Astrocyte of the cerebellum (primary cell): ENCODE results near the gene ELL.

Source experiments
- DNase-seq: peaks from one replicate; pipeline ENCODE4 v3.0.0-alpha.2; 2011; ENCODE audit warnings: low read depth
- H3K4me3 ChIP-seq: 2 replicates; pipeline ENCODE4 v1.5.1; 2011; ENCODE audit warnings: mild to moderate bottlenecking, low read depth, low read length, moderate library complexity
- CTCF ChIP-seq: IDR thresholded peaks from 2 replicates; pipeline ENCODE4 v1.5.1; 2012; ENCODE audit warnings: low read length, low read depth, moderate library complexity, mild to moderate bottlenecking; ENCODE audit errors: missing control alignments
- in situ Hi-C: cut with HindIII; loops from 2 replicates; pipeline ENCODE4 v1.10.0; 2017; ENCODE audit warnings: low sequenced_read_pairs

The ELL gene

GRCh38 chr19:18504886-18505610 lies 16.8 kb downstream of the ELL start:
- no peak for DNase-seq
- no peak overlapping the region for H3K4me3 ChIP-seq
- in situ Hi-C loops, result no loop called here
- no peak for TF ChIP-seq CTCF

GRCh38 chr19:18503971-18504885 lies 17.6 kb downstream of the ELL start:
- no peak overlapping the region for H3K4me3 ChIP-seq
- in situ Hi-C loops, result no loop called here
- DNase-seq, result no peak
- no peak for TF ChIP-seq CTCF

GRCh38 chr19:18503337-18503970 lies 18.4 kb downstream of the ELL start:
- no peak for TF ChIP-seq CTCF
- H3K4me3 ChIP-seq, result no peak overlapping the region
- in situ Hi-C loops, result no loop called here
- DNase-seq, result no peak

- DNase-seq, result no peak
- in situ Hi-C loops, result no loop called here
Measured at GRCh38 chr19:18502638-18503294, 19.1 kb downstream of the ELL start.

GRCh38 chr19:18502246-18502637 lies 19.6 kb downstream of the ELL start:
- in situ Hi-C loops, result no loop called here
- no peak overlapping the region for H3K4me3 ChIP-seq
- no peak for TF ChIP-seq CTCF
- DNase-seq, result no peak

More at GRCh38 chr19:18502638-18503294, 19.1 kb downstream of the ELL start:
- no peak for TF ChIP-seq CTCF
- H3K4me3 ChIP-seq, result no peak overlapping the region

- in situ Hi-C loops, result no loop called here
Measured at GRCh38 chr19:18501832-18502231, 20.0 kb downstream of the ELL start.

More at GRCh38 chr19:18501832-18502231, 20.0 kb downstream of the ELL start:
- DNase-seq, result no peak
- no peak for TF ChIP-seq CTCF
- no peak overlapping the region for H3K4me3 ChIP-seq
